HCT116 (cell line): Measurements from ENCODE around the gene LRP1. TPM values are rescaled to one million over a fixed set of nuclear protein-coding genes. Genes with fewer than 3 reads are reported as not detected.

Experiments used
- ATAC-seq: fragments of 200-7000 bp; cut with Tn5 transposase; 2 replicates; pipeline ENCODE4 v1.9.1; 2020; ENCODE audit warnings: mild to moderate bottlenecking, moderate library complexity
- BruUV-seq: library from RNA; stranded (reverse); fragments of 400-500 nt; replicated peaks from 2 replicates; lab custom pipeline; 2021; lab: Mats Ljungman, UMichigan
- CTCF ChIA-PET: fragments of 300-600 bp; sonication (Branson Sonifier 250); formaldehyde crosslinking; loops from one replicate; lab custom pipeline; 2021; ENCODE audit warnings: antibody characterized with exemption; lab: Charles Lee
- POLR2A ChIA-PET: fragments of 300-600, 350-600 bp; sonication (Branson Sonifier 250); formaldehyde crosslinking; loops from one replicate; lab custom pipeline; 2021; ENCODE audit warnings: antibody characterized with exemption; lab: Charles Lee
- RAD21 ChIA-PET, 2 experiments: fragments of 300-600 bp; sonication (Branson Sonifier 250); formaldehyde crosslinking; loops; one replicate each; lab custom pipeline; 2023; ENCODE audit warnings: low total read pairs in 2 of 2; ENCODE audit not compliant: uncharacterized antibody in 2 of 2, unreplicated experiment in 2 of 2, low non-redundant PET in 1 of 2; lab: Charles Lee
- DNase-seq: peaks from one replicate; pipeline ENCODE4 v3.0.0-alpha.2; 2010; ENCODE audit warnings: low read depth, low spot score
- H2AFZ ChIP-seq: fragments of 200-600 bp; shearing (Covaris generic), sonication (generic); 2 replicates; pipeline ENCODE4 v1.6.1; 2017; ENCODE audit warnings: low read depth, mixed run types, mixed read lengths, antibody characterized with exemption, low read length; ENCODE audit not compliant: poor library complexity, severe bottlenecking
- H3K27ac ChIP-seq: 2 replicates; pipeline ENCODE4 v1.5.1; 2012; ENCODE audit warnings: low read depth, low read length
- H3K27me3 ChIP-seq: fragments of 200-600 bp; sonication (generic); 2 replicates; pipeline ENCODE4 v1.6.1; 2016; ENCODE audit warnings: mixed run types, low read length, mixed read lengths; ENCODE audit not compliant: insufficient read depth
- H3K36me3 ChIP-seq, 2 experiments: fragments of 200-500 bp in 1 of 2; fragments of 200-600 bp in 1 of 2; sonication (Bioruptor generic) in 1 of 2; sonication (generic) in 1 of 2; 2 replicates each; pipeline versions ENCODE4 v1.5.1 to v1.6.1; 2014 to 2016; ENCODE audit warnings: low read length in 2 of 2, inconsistent platforms in 1 of 2, mixed read lengths in 1 of 2, mixed run types in 1 of 2; ENCODE audit not compliant: insufficient read depth in 2 of 2, control insufficient read depth in 1 of 2
- H3K4me1 ChIP-seq, 2 experiments: fragments of 200-600 bp in 1 of 2; sonication (generic) in 1 of 2; 2 replicates each; pipeline versions ENCODE4 v1.5.1 to v1.6.1; 2012 to 2017; ENCODE audit warnings: low read length in 2 of 2, inconsistent platforms in 1 of 2, mild to moderate bottlenecking in 1 of 2, mixed read lengths in 1 of 2, mixed run types in 1 of 2, moderate library complexity in 1 of 2; ENCODE audit not compliant: insufficient read depth in 2 of 2, control insufficient read depth in 1 of 2
- H3K4me2 ChIP-seq: fragments of 200-600 bp; sonication (generic); 2 replicates; pipeline ENCODE4 v1.6.1; 2017; ENCODE audit warnings: mixed run types, low read length, mixed read lengths
- H3K4me3 ChIP-seq, 2 experiments: fragments of 200-600 bp in 1 of 2; sonication (generic) in 1 of 2; replicated peaks in 1 of 2; 2 replicates each; pipeline ENCODE4 v1.5.1; 2011 to 2016; ENCODE audit warnings: low read length in 2 of 2, control low read depth in 1 of 2, low read depth in 1 of 2, mild to moderate bottlenecking in 1 of 2, mixed read lengths in 1 of 2, mixed run types in 1 of 2
- H3K79me2 ChIP-seq: fragments of 200-600 bp; sonication (generic); 2 replicates; pipeline ENCODE4 v1.6.1; 2017; ENCODE audit warnings: mild to moderate bottlenecking, mixed run types, low read length, moderate library complexity, mixed read lengths; ENCODE audit not compliant: insufficient read depth
- H3K9ac ChIP-seq: fragments of 200-600 bp; sonication (generic); 2 replicates; pipeline ENCODE4 v1.6.1; 2016; ENCODE audit warnings: low read length, mixed read lengths
- H3K9me2 ChIP-seq: fragments of 200-600 bp; sonication (generic), shearing (Covaris generic); 2 replicates; pipeline ENCODE4 v1.6.1; 2017; ENCODE audit warnings: mixed run types, mild to moderate bottlenecking, moderate library complexity; ENCODE audit not compliant: insufficient read depth
- H3K9me3 ChIP-seq, 2 experiments: fragments of 200-500 bp in 1 of 2; fragments of 200-600 bp in 1 of 2; sonication (Bioruptor generic) in 1 of 2; sonication (generic) in 1 of 2; 2 replicates each; pipeline ENCODE4 v1.6.1; 2014 to 2017; ENCODE audit warnings: low read length in 2 of 2, mixed read lengths in 2 of 2, inconsistent platforms in 1 of 2, low read depth in 1 of 2, mild to moderate bottlenecking in 1 of 2, mixed run types in 1 of 2, moderate library complexity in 1 of 2; ENCODE audit not compliant: control insufficient read depth in 1 of 2, insufficient read depth in 1 of 2
- H4K20me1 ChIP-seq: fragments of 200-600 bp; sonication (generic), shearing (Covaris generic); 2 replicates; pipeline ENCODE4 v1.6.1; 2017; ENCODE audit warnings: mixed run types, mild to moderate bottlenecking, moderate library complexity; ENCODE audit not compliant: insufficient read depth
- CEBPB ChIP-seq: IDR thresholded peaks from 2 replicates; pipeline ENCODE4 v1.6.1; 2012; ENCODE audit warnings: low read depth
- EGR1 ChIP-seq: IDR thresholded peaks from 2 replicates; pipeline ENCODE4 v1.6.1; 2012; ENCODE audit warnings: low read depth
- ELF1 ChIP-seq: IDR thresholded peaks from 2 replicates; pipeline ENCODE4 v1.6.1; 2012; ENCODE audit warnings: low read depth, borderline replicate concordance
- EZH2 ChIP-seq: fragments of 200-600 bp; sonication (generic); IDR thresholded peaks from 2 replicates; pipeline ENCODE4 v1.6.1; 2017; ENCODE audit warnings: antibody characterized with exemption, mixed run types
- EZH2phosphoT487 ChIP-seq: fragments of 200-600 bp; IDR thresholded peaks from 2 replicates; pipeline ENCODE4 v1.6.1; 2018; ENCODE audit warnings: antibody characterized with exemption, borderline replicate concordance
- JUND ChIP-seq: IDR thresholded peaks from 2 replicates; pipeline ENCODE4 v1.6.1; 2012
- POLR2A ChIP-seq: IDR thresholded peaks from 2 replicates; pipeline ENCODE4 v1.7.0; 2011; ENCODE audit warnings: borderline replicate concordance; ENCODE audit not compliant: insufficient read depth, insufficient read length; ENCODE audit errors: extremely low read depth
- POLR2AphosphoS5 ChIP-seq: IDR thresholded peaks from 2 replicates; pipeline ENCODE4 v1.6.1; 2011; ENCODE audit warnings: mild to moderate bottlenecking, low read depth, low read length, moderate library complexity
- SIN3A ChIP-seq: IDR thresholded peaks from 2 replicates; pipeline ENCODE4 v1.6.1; 2012; ENCODE audit warnings: low read depth
- SP1 ChIP-seq: IDR thresholded peaks from 2 replicates; pipeline ENCODE4 v1.6.1; 2012; ENCODE audit warnings: low read depth
- TCF7L2 ChIP-seq: IDR thresholded peaks from 2 replicates; pipeline ENCODE4 v1.7.0; 2011; ENCODE audit warnings: borderline replicate concordance, inconsistent platforms; ENCODE audit not compliant: insufficient read depth, insufficient read length; ENCODE audit errors: extremely low read depth
- YY1 ChIP-seq: IDR thresholded peaks from 2 replicates; pipeline ENCODE4 v1.6.1; 2011; ENCODE audit warnings: low read length, low read depth, moderate library complexity, mild to moderate bottlenecking; ENCODE audit not compliant: insufficient replicate concordance; ENCODE audit errors: extremely low read depth
- ZFX ChIP-seq: fragments of 450-650 bp; IDR thresholded peaks from 2 replicates; pipeline ENCODE4 v1.6.1; 2017
- ZNF274 ChIP-seq: fragments of 200-500 bp; sonication (Bioruptor generic); IDR thresholded peaks from 2 replicates; pipeline ENCODE4 v1.6.1; 2014; ENCODE audit warnings: mild to moderate bottlenecking, low read depth, low read length, inconsistent platforms
- intact Hi-C: fragments of 100-400 bp; cut with micrococcal nuclease; formaldehyde crosslinking; loops from 2 replicates; pipeline ENCODE4 v1.10.0; 2022
- total RNA-seq: library from RNA; stranded (reverse); gene quantifications from one replicate; pipeline ENCODE4 v1.2.1, GENCODE V29; 2021; ENCODE audit not compliant: unreplicated experiment
- TF ChIP-seq, protein P1 (sequence below): IDR thresholded peaks from 2 replicates; pipeline ENCODE4 v1.6.1; 2012
- TF ChIP-seq, protein P2 (sequence below), 3 experiments: fragments of 200-600 bp in 1 of 3; sonication (generic) in 1 of 3; IDR thresholded peaks in 2 of 3; conservative IDR thresholded peaks in 1 of 3; 2 replicates each; pipeline ENCODE4 v1.5.1; 2012 to 2017; ENCODE audit warnings: low read depth in 2 of 3, low read length in 2 of 3, antibody characterized with exemption in 1 of 3, borderline replicate concordance in 1 of 3, control low read depth in 1 of 3, mild to moderate bottlenecking in 1 of 3, mixed read lengths in 1 of 3, mixed run types in 1 of 3, moderate library complexity in 1 of 3; ENCODE audit not compliant: insufficient read depth in 1 of 3
- TF ChIP-seq, protein P3 (sequence below): IDR thresholded peaks from 2 replicates; pipeline ENCODE4 v1.6.1; 2012; ENCODE audit warnings: low read depth
- TF ChIP-seq, protein P4 (sequence below): IDR thresholded peaks from 2 replicates; pipeline ENCODE4 v1.6.1; 2012

LRP1 gene
- total RNA-seq, 1 experiment from 2014 or later: 12.0 TPM

DNA sequence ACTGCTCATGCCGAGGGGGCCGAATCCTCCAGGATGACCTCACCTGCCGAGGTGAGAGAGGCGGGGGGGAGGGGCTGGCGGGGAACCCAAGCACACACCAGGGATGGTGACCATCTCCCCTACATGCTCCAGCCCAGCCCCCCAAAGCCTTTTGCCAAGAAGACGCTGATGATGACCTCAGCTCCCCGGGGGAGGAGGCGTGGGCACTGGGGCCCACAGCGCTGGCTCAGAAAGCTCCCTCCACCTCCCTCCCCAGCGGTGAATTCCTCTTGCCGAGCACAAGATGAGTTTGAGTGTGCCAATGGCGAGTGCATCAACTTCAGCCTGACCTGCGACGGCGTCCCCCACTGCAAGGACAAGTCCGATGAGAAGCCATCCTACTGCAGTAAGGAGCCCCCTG lies 64.6 kb downstream of the LRP1 start:
- Histone ChIP-seq H3K4me3 (no peak overlapping the region), H4K20me1 (no peaks in the 10 kb centered on the region), H3K27me3 (no peaks in the 10 kb centered on the region), H3K9me3 (no peaks in the 10 kb centered on the region), H3K9me2 (no peaks in the 10 kb centered on the region), H3K9ac (no peak overlapping the region), H3K36me3 (peaks cover 0 to 3% of the 10 kb centered on the region in 2 experiments; a peak in 2 of 4 replicates), H3K27ac (no peak overlapping the region), H2AFZ (no peak overlapping the region), H3K4me1 (no peaks in the 10 kb centered on the region), H3K4me2 (no peak overlapping the region), H3K79me2 (no peaks in the 10 kb centered on the region)
- ChIA-PET CTCF (interaction anchor here (0.6 kb wide), 1 partner anchor 18 kb away, joined by 3 read pairs; no protein-coding TSS in a partner anchor), RAD21 (no interaction called here), POLR2A (no interaction called here)
- no peak for DNase-seq
- intact Hi-C loops: no loop called here
- ATAC-seq: no peak
- no TSS peak for BruUV-seq
- TF ChIP-seq POLR2A (no peak), CEBPB (no peak), EGR1 (no peak), TCF7L2 (no peak), SIN3A (no peak), POLR2AphosphoS5 (no peak), ZFX (no peak), ELF1 (no peak), YY1 (no peak), ZNF274 (no peak), EZH2 (no peak), JUND (no peak), EZH2phosphoT487 (no peak), SP1 (no peak)
- TF ChIP-seq, protein P1, sequence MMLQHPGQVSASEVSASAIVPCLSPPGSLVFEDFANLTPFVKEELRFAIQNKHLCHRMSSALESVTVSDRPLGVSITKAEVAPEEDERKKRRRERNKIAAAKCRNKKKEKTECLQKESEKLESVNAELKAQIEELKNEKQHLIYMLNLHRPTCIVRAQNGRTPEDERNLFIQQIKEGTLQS: no peak
- TF ChIP-seq, protein P2, sequence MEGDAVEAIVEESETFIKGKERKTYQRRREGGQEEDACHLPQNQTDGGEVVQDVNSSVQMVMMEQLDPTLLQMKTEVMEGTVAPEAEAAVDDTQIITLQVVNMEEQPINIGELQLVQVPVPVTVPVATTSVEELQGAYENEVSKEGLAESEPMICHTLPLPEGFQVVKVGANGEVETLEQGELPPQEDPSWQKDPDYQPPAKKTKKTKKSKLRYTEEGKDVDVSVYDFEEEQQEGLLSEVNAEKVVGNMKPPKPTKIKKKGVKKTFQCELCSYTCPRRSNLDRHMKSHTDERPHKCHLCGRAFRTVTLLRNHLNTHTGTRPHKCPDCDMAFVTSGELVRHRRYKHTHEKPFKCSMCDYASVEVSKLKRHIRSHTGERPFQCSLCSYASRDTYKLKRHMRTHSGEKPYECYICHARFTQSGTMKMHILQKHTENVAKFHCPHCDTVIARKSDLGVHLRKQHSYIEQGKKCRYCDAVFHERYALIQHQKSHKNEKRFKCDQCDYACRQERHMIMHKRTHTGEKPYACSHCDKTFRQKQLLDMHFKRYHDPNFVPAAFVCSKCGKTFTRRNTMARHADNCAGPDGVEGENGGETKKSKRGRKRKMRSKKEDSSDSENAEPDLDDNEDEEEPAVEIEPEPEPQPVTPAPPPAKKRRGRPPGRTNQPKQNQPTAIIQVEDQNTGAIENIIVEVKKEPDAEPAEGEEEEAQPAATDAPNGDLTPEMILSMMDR (IDR thresholded peaks at IDR 0.05 in 2 of 3, conservative IDR thresholded peaks at IDR 0.05 in 1 of 3; ENCODE audit: borderline replicate concordance in 1 of 3, insufficient read depth in 1 of 3, low read depth in 2 of 3, low read length in 2 of 3): no peak
- TF ChIP-seq, protein P3, sequence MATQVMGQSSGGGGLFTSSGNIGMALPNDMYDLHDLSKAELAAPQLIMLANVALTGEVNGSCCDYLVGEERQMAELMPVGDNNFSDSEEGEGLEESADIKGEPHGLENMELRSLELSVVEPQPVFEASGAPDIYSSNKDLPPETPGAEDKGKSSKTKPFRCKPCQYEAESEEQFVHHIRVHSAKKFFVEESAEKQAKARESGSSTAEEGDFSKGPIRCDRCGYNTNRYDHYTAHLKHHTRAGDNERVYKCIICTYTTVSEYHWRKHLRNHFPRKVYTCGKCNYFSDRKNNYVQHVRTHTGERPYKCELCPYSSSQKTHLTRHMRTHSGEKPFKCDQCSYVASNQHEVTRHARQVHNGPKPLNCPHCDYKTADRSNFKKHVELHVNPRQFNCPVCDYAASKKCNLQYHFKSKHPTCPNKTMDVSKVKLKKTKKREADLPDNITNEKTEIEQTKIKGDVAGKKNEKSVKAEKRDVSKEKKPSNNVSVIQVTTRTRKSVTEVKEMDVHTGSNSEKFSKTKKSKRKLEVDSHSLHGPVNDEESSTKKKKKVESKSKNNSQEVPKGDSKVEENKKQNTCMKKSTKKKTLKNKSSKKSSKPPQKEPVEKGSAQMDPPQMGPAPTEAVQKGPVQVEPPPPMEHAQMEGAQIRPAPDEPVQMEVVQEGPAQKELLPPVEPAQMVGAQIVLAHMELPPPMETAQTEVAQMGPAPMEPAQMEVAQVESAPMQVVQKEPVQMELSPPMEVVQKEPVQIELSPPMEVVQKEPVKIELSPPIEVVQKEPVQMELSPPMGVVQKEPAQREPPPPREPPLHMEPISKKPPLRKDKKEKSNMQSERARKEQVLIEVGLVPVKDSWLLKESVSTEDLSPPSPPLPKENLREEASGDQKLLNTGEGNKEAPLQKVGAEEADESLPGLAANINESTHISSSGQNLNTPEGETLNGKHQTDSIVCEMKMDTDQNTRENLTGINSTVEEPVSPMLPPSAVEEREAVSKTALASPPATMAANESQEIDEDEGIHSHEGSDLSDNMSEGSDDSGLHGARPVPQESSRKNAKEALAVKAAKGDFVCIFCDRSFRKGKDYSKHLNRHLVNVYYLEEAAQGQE: no peak
- TF ChIP-seq, protein P4, sequence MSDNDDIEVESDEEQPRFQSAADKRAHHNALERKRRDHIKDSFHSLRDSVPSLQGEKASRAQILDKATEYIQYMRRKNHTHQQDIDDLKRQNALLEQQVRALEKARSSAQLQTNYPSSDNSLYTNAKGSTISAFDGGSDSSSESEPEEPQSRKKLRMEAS: no peak
